HUES64 (cell line): ENCODE results near the gene TBC1D5.
"Not testable (repeated sequence)": the region's sequence is repeated elsewhere in the genome, so short reads cannot be mapped to it uniquely, and the experiment has no call there.

Experiments
- H3K27ac ChIP-seq: 2 replicates; pipeline ENCODE4 v1.7.0; 2013; ENCODE audit warnings: low read depth, low read length, inconsistent platforms
- H3K27me3 ChIP-seq: 2 replicates; pipeline ENCODE4 v1.6.1; 2013; ENCODE audit warnings: mild to moderate bottlenecking, low read length; ENCODE audit not compliant: insufficient read depth
- H3K36me3 ChIP-seq: 2 replicates; pipeline ENCODE4 v1.6.1; 2013; ENCODE audit warnings: mild to moderate bottlenecking, low read length; ENCODE audit not compliant: insufficient read depth
- H3K4me1 ChIP-seq: 2 replicates; pipeline ENCODE4 v1.6.1; 2013; ENCODE audit warnings: mild to moderate bottlenecking, low read length, moderate library complexity; ENCODE audit not compliant: insufficient read depth
- H3K4me3 ChIP-seq: 2 replicates; pipeline ENCODE4 v1.5.1; 2013; ENCODE audit warnings: mild to moderate bottlenecking, low read length, moderate library complexity
- H3K9ac ChIP-seq: 2 replicates; pipeline ENCODE4 v1.6.1; 2013; ENCODE audit warnings: mild to moderate bottlenecking, low read depth, low read length
- H3K9me3 ChIP-seq: 2 replicates; pipeline ENCODE4 v1.6.1; 2013; ENCODE audit warnings: low read depth, low read length; ENCODE audit not compliant: insufficient read depth
- WGBS: fragments of 150-250, 120-280 bp; methylation state at CpG from one replicate; pipeline ENCODE4 v1.1.7; 2013; ENCODE audit warnings: missing lambda C conversion rate; 5-methylcytosine and 5-hydroxymethylcytosine counted together

TBC1D5 gene

DNA sequence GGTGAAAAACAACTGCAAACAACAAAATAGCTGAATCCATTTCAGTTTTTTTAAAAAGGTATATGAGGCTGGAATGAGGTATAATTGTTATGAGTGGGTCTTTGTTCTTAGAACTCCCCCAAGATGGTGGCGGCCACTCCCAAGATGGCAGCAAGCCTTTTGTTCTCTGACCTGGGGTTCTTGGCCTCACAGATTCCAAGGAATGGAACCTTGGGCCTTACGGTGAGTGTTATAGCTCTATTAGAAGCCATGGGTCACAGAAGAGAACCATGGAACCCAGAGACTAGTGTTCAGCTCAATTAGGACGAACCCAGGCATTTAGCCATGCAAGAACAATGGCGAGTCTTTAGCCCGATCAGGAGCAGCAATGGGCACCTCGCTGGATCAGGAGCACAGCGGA, 7.1 kb downstream of the TBC1D5 start:
- not testable (repeated sequence) for H3K4me3 ChIP-seq, H3K36me3 ChIP-seq, H3K9ac ChIP-seq, H3K9me3 ChIP-seq, H3K27ac ChIP-seq, H3K27me3 ChIP-seq
- H3K4me1 ChIP-seq: peaks cover 10% of the 10 kb centered on the region
- WGBS: 95% methylated on average over 7 of the region's 7 CpGs

DNA sequence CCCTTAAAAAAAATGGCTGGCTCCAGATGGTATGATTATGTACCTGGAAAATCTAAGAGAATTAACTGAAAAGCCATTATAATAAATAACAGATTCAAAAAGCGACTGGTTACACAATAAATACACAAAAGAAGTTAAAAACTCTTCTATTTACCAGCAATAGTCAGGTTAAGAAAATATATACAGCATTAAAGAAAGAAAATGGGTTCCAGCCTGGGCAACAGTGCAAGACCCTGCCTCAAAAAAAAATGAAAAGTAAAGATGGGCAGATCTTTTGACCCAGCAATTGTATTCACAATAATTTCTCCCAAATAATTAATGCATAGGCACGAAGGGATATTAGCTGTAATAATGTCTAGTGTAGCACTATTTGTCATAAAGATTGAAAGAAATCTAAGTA, 8.7 kb downstream of the TBC1D5 start:
- no CpG with 5 or more reads among the region's 2 CpGs for WGBS
- H3K9ac ChIP-seq: no peak overlapping the region

DNA sequence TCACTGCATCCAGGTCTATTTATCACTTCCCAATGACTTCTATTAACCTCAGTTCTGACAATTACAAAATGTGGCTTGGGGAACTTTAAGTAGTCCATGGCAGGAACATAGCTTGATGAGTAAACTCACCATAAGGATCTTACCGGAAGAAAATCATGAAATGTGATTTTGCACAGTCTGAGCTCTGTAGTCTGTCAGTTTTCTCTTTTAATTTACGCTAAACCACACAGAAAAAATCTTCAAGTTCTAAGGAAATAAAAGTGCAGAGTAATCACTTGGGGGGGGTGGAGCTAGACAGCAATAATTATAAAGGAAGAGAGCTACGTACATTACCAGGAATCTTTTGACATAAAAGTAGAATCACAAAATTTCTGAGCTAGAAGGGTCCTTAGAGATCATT, 9.2 kb downstream of the TBC1D5 start:
- Histone ChIP-seq H3K4me1 (no peaks in the 10 kb centered on the region), H3K9ac (no peak overlapping the region), H3K27me3 (no peaks in the 10 kb centered on the region), H3K9me3 (no peaks in the 10 kb centered on the region), H3K27ac (no peak overlapping the region), H3K4me3 (no peak overlapping the region), H3K36me3 (no peaks in the 10 kb centered on the region)
- 100% methylated on average over 2 of the region's 3 CpGs for WGBS

More for the DNA sequence above, 8.7 kb downstream of the TBC1D5 start:
- Histone ChIP-seq H3K9me3 (no peaks in the 10 kb centered on the region), H3K4me1 (no peaks in the 10 kb centered on the region; the same call in 1 of the 2 replicates), H3K27me3 (no peaks in the 10 kb centered on the region), H3K36me3 (no peaks in the 10 kb centered on the region), H3K27ac (no peak overlapping the region), H3K4me3 (no peak overlapping the region)

DNA sequence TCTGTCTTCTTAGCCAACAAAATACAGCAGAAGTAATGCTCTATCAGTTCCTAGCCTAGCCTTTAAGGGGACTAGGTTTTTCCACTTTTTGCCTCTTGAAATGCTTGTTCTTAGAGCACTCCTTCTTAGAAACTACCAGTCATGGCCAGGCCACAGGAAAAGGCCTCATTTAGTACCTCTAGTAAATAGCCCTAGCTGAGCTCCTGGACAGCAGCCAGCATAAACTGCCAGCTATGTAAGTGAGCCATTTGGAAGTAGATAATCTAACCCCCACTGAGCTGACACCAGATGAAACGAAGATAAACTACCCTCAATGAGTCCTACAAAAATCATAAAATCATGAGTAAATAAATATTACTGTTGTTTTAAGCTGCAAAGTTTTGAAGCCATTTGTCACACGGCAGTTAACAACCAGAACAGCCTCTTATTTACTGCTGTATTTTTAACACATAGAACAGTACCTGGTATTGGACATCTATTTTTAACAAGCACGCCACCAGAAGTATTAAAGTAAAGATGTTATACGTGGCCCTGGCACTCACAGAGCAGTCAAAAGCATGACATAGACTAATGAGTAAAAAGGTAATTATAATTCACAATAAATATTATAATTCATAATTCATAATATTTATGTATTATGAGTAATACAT, 12.0 kb downstream of the TBC1D5 start:
- H3K27me3 ChIP-seq: no peaks in the 10 kb centered on the region
- WGBS: no CpG with 5 or more reads among the region's 4 CpGs
- H3K36me3 ChIP-seq: peaks cover 10% of the 10 kb centered on the region
- H3K4me1 ChIP-seq: no peaks in the 10 kb centered on the region
- peaks cover 10% of the 10 kb centered on the region; the same call in 1 of the 2 replicates for H3K9me3 ChIP-seq
- no peak overlapping the region for H3K9ac ChIP-seq
- no peak overlapping the region for H3K27ac ChIP-seq
- H3K4me3 ChIP-seq: no peak overlapping the region

DNA sequence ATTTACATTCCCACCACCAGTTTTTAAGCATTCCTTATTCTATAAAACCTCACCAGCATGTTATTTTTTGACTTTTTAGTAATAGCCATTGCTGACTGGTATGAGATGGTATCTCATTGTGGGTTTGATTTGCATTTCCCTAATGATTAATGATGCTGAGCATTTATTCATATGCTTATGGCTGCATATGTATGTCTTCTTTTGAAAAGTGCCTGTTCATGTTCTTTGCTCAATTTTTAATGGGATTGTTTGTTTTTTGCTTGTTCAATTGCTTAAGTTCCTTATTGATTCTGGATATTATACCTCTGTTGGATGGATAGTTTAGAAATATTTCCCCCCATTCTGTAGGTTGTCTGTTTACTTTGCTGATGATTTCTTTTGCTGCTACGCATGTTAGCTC, 16.1 kb downstream of the TBC1D5 start:
- no CpG with 5 or more reads among the region's 1 CpG for WGBS
- Histone ChIP-seq H3K27ac (no peak overlapping the region), H3K4me1 (no peaks in the 10 kb centered on the region), H3K9ac (no peak overlapping the region), H3K4me3 (no peak overlapping the region), H3K36me3 (peaks cover 10% of the 10 kb centered on the region), H3K27me3 (no peaks in the 10 kb centered on the region), H3K9me3 (peaks cover 10% of the 10 kb centered on the region; the same call in 1 of the 2 replicates)

DNA sequence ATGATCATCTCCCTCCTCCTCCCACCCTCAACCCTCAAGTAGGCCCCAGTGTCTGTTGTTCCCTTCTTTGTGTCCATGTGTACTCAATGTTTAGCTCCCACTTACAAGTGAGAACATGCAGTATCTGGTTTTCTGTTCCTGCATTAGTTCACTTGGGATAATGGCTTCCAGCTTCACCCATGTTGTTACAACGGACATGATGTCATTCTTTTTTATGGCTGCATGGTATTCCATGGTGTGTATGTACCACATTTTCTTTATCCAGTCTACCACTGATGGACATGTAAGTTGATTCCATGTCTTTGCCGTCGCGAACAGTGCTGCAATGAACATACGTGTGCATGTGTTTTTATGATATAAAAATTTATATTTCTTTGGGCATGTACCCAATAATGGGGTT, 16.6 kb downstream of the TBC1D5 start:
- not testable (repeated sequence) for H3K27me3 ChIP-seq, H3K4me3 ChIP-seq, H3K36me3 ChIP-seq, H3K4me1 ChIP-seq, H3K9ac ChIP-seq, H3K27ac ChIP-seq
- peaks cover 10% of the 10 kb centered on the region; the same call in 1 of the 2 replicates for H3K9me3 ChIP-seq
- 97% methylated on average over 5 of the region's 5 CpGs for WGBS

DNA sequence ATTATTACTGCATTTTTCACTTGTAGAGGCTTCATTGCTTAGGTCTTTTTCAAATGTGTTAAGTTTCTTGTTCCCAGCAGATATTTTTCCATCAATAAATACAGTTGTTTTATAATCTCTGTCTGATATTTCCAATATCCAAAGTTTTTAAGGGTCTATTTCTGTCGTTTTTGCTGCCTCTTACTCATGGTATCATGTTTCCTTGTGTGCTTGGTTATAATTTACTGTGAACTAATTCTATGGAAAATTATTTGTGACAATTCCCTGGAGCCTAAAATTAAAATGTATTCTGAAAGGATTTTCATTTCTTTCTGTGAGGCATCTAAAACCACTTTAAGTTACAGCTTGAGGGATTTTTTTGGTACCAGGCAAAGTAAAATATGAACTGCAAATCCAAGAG, 17.5 kb downstream of the TBC1D5 start:
- 88% methylated on average over 1 of the region's 1 CpG for WGBS

DNA sequence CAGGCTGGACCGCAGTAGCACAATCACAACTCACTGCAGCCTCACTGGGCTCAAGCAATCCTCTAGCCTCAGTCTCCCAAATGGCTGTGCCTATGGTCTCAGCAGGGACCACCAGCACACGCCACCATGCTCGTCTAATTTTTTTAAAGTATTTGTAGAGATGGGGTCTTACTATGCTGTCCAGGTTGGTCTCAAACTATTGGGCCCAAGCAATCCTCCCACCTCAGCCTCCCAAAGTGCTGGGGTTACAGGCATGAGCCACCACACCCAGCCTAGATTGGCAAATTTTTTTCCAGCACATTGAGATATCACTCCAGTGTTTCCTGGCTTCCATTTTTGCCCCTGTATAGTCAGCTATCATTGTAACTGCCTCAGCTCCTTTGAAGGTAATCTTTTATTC, 18.3 kb downstream of the TBC1D5 start:
- H3K4me3 ChIP-seq: no peak overlapping the region
- H3K9me3 ChIP-seq: peaks cover 10% of the 10 kb centered on the region; the same call in 1 of the 2 replicates
- WGBS: 93% methylated on average over 3 of the region's 3 CpGs
- H3K36me3 ChIP-seq: peaks cover 10% of the 10 kb centered on the region
- no peaks in the 10 kb centered on the region for H3K4me1 ChIP-seq
- H3K27me3 ChIP-seq: no peaks in the 10 kb centered on the region
- H3K27ac ChIP-seq: no peak overlapping the region
- H3K9ac ChIP-seq: no peak overlapping the region

More for the DNA sequence above, 17.5 kb downstream of the TBC1D5 start:
- Histone ChIP-seq H3K4me1 (no peaks in the 10 kb centered on the region), H3K9me3 (peaks cover 10% of the 10 kb centered on the region; the same call in 1 of the 2 replicates), H3K36me3 (peaks cover 10% of the 10 kb centered on the region), H3K4me3 (no peak overlapping the region), H3K9ac (no peak overlapping the region), H3K27ac (no peak overlapping the region), H3K27me3 (no peaks in the 10 kb centered on the region)

DNA sequence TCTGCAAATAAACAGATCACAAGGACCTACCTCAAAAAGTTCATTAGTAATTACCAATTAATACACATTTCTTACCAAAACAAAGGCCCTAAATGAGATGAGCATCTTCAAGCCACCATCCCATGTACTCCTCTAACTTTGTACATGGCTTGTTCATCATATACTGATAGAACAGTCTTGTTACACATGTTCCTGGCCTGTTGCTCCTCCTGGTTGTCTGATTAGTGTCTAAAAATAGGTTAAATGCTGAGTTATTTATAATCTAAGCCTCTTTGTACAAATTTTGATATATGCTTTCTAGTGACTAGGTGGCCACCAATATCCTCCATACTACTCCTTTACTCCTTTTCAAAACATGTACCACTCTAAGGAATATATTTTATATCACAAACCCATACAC, 25.0 kb downstream of the TBC1D5 start:
- Histone ChIP-seq H3K9ac (no peak overlapping the region), H3K27me3 (no peaks in the 10 kb centered on the region), H3K36me3 (peaks cover 20% of the 10 kb centered on the region; the same call in 1 of the 2 replicates)

DNA sequence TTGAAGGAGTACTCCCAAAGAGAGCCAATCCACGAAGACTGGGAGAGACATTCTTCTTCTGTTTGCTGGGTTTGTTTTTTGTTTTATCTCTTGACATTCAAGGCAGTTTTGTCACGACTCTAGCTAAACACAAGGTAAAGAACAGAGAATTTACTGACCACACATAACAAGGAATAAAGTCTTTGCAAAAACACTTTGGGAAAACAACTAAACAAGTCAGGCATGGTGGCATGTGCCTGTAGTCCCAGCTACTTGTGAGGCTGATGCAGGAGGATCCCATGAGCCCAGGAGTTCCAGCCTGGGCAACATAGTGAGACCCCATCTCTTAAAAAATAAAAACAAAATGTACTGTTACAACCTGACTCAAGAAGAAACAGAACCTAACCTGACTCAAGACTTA, 28.0 kb downstream of the TBC1D5 start:
- H3K27ac ChIP-seq: no peak overlapping the region
- whole genome bisulfite sequencing: 88% methylated on average over 2 of the region's 2 CpGs

More for the DNA sequence above, 25.0 kb downstream of the TBC1D5 start:
- Histone ChIP-seq H3K9me3 (peaks cover 21% of the 10 kb centered on the region), H3K27ac (no peak overlapping the region), H3K4me3 (no peak overlapping the region), H3K4me1 (no peaks in the 10 kb centered on the region)

DNA sequence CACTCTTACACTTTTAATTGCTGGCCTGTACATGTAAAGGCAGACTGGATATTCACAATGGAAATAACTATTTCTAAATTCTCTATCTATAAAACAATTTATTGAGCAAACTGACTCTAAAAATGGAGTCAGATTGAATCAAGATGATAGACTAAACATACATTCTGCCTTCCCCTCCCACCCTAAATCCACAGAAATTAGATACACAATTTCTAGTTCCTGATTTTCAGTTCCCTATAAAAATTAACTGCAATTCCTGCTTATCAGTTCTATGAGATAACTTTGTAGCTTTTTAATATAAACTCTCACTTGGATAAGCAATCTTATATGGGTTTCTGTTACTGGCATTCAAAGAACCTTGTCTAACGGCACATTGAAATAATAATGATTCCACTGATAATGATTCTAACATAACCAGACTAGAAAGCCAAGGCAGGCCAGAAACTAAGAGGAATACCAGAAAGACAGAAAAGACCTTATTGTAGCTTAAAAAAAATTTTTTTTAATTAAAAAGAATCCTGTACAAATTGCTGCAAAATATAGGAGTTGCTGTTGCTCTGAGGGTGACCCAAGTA, 33.1 kb downstream of the TBC1D5 start:
- Histone ChIP-seq H3K4me3 (no peak overlapping the region), H3K27ac (no peak overlapping the region), H3K27me3 (no peaks in the 10 kb centered on the region), H3K9ac (no peak overlapping the region), H3K4me1 (no peaks in the 10 kb centered on the region), H3K9me3 (peaks cover 19% of the 10 kb centered on the region), H3K36me3 (peaks cover 5% of the 10 kb centered on the region; the same call in 1 of the 2 replicates)
- WGBS: 100% methylated on average over 1 of the region's 1 CpG

More for the DNA sequence above, 28.0 kb downstream of the TBC1D5 start:
- H3K27me3 ChIP-seq: no peaks in the 10 kb centered on the region
- no peak overlapping the region for H3K4me3 ChIP-seq
- peaks cover 20% of the 10 kb centered on the region; the same call in 1 of the 2 replicates for H3K36me3 ChIP-seq
- no peak overlapping the region for H3K9ac ChIP-seq
- no peaks in the 10 kb centered on the region for H3K4me1 ChIP-seq
- H3K9me3 ChIP-seq: peaks cover 21% of the 10 kb centered on the region
